ENCODE results near the gene DBX1. TPM values are rescaled to one million over a fixed set of nuclear protein-coding genes. Genes with fewer than 3 reads are reported as not detected.
"Not testable (repeated sequence)": the region's sequence is repeated elsewhere in the genome, so short reads cannot be mapped to it uniquely, and the experiment has no call there.

Gene DBX1
- total and polyA plus RNA-seq, 4 donors = not detected

DNA sequence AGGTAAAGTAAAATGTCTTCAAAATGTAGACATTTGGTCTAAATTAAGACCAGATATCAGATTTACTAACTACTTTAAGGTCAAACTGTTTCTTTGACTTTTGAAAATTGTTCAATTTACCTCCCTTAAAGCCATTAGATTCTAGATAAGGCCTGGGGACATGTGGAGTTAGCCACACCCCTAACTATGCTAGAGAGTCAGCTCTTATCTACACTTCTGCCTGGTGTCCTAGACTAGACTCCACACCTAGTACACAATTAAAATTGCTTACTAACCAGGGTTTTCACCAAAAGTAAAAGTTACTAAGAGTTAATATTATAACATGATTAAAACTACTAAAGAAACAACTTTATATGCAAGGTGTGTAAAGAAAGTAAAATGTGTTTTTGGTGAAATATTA is 43.6 kb upstream of the DBX1 start:
- no peak for DNase-seq (ENCODE audit: low spot score)
- no peaks in the 10 kb centered on the region for H3K36me3 ChIP-seq (ENCODE audit: control insufficient read depth in 4 of 4, insufficient read depth in 3 of 4, low read depth in 1 of 4, low read length in 3 of 4)
- no peak overlapping the region for H3K4me3 ChIP-seq (ENCODE audit: low read depth in 1 of 3, low read length in 3 of 3)
- H3K27ac ChIP-seq (ENCODE audit: low read depth in 1 of 2, low read length in 2 of 2) = no peak overlapping the region
- H3K9ac ChIP-seq (ENCODE audit: low read depth in 1 of 2, low read length in 2 of 2) = no peak overlapping the region
- peaks cover 0 to 4% (median 3%) of the 10 kb centered on the region in 4 donors for H3K4me1 ChIP-seq (ENCODE audit: control insufficient read depth in 4 of 4, insufficient read depth in 4 of 4, low read length in 3 of 4)
- peaks cover 0 to 17% (median 3%) of the 10 kb centered on the region in 4 donors for H3K27me3 ChIP-seq (ENCODE audit: control insufficient read depth in 4 of 4, insufficient read depth in 4 of 4, low read length in 3 of 4)
- TF ChIP-seq RXRA (IDR thresholded peaks at IDR 0.05) = no peak
- TF ChIP-seq EGR1 (IDR thresholded peaks at IDR 0.05; ENCODE audit: low read depth in 2 of 2) = no peak
- TF ChIP-seq HNF4G (IDR thresholded peaks at IDR 0.05) = no peak
- H3K9me3 ChIP-seq (ENCODE audit: control insufficient read depth in 4 of 4, low read length in 3 of 4) = no peaks in the 10 kb centered on the region

DNA sequence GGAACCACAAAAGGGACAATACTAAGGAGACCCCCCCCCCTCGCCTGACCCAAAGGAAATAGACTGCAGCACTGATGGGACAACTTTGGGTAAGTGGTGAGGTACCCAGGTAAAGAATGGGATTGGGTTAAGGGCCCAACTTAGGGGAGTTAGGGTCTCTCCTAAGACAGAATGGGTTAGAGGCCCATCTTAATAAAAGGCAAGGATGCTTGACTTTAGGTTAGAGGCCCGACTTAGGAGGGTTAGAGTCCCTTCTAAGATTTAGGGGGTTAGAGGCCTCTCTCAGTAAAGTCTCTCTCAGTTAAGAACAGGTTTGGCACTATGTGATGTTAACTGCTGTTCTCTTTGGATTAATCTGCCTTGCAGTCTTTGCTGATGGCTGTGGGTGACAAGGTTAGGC is 41.0 kb upstream of the DBX1 start:
- TF ChIP-seq NR2F2 (IDR thresholded peaks at IDR 0.05) = no peak
- TF ChIP-seq FOXA2 (IDR thresholded peaks at IDR 0.05) = no peak
- TF ChIP-seq, protein P1, sequence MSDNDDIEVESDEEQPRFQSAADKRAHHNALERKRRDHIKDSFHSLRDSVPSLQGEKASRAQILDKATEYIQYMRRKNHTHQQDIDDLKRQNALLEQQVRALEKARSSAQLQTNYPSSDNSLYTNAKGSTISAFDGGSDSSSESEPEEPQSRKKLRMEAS (IDR thresholded peaks at IDR 0.05) = no peak
- TF ChIP-seq EGR1 (IDR thresholded peaks at IDR 0.05; ENCODE audit: low read depth in 2 of 2) = no peak
- TF ChIP-seq GABPA (IDR thresholded peaks at IDR 0.05 in 1 of 2, conservative IDR thresholded peaks at IDR 0.05 in 1 of 2) = no peak
- no peak for TF ChIP-seq JUND (IDR thresholded peaks at IDR 0.05)
- TF ChIP-seq SP1 (IDR thresholded peaks at IDR 0.05) = no peak
- no peak for TF ChIP-seq RAD21 (IDR thresholded peaks at IDR 0.05)
- TF ChIP-seq, protein P2, sequence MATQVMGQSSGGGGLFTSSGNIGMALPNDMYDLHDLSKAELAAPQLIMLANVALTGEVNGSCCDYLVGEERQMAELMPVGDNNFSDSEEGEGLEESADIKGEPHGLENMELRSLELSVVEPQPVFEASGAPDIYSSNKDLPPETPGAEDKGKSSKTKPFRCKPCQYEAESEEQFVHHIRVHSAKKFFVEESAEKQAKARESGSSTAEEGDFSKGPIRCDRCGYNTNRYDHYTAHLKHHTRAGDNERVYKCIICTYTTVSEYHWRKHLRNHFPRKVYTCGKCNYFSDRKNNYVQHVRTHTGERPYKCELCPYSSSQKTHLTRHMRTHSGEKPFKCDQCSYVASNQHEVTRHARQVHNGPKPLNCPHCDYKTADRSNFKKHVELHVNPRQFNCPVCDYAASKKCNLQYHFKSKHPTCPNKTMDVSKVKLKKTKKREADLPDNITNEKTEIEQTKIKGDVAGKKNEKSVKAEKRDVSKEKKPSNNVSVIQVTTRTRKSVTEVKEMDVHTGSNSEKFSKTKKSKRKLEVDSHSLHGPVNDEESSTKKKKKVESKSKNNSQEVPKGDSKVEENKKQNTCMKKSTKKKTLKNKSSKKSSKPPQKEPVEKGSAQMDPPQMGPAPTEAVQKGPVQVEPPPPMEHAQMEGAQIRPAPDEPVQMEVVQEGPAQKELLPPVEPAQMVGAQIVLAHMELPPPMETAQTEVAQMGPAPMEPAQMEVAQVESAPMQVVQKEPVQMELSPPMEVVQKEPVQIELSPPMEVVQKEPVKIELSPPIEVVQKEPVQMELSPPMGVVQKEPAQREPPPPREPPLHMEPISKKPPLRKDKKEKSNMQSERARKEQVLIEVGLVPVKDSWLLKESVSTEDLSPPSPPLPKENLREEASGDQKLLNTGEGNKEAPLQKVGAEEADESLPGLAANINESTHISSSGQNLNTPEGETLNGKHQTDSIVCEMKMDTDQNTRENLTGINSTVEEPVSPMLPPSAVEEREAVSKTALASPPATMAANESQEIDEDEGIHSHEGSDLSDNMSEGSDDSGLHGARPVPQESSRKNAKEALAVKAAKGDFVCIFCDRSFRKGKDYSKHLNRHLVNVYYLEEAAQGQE (IDR thresholded peaks at IDR 0.05) = no peak
- Histone ChIP-seq H3K27me3 (ENCODE audit: control insufficient read depth in 4 of 4, insufficient read depth in 4 of 4, low read length in 3 of 4) (peaks cover 0 to 3% (median 0%) of the 10 kb centered on the region in 4 donors), H3K4me1 (ENCODE audit: control insufficient read depth in 4 of 4, insufficient read depth in 4 of 4, low read length in 3 of 4) (no peaks in the 10 kb centered on the region), H3K4me3 (ENCODE audit: low read depth in 1 of 3, low read length in 3 of 3) (no peak overlapping the region), H3K27ac (ENCODE audit: low read depth in 1 of 2, low read length in 2 of 2) (no peak overlapping the region), H3K9me3 (ENCODE audit: control insufficient read depth in 4 of 4, low read length in 3 of 4) (no peaks in the 10 kb centered on the region), H3K9ac (ENCODE audit: low read depth in 1 of 2, low read length in 2 of 2) (no peak overlapping the region), H3K36me3 (ENCODE audit: control insufficient read depth in 4 of 4, insufficient read depth in 3 of 4, low read depth in 1 of 4, low read length in 3 of 4) (no peaks in the 10 kb centered on the region)
- 30% methylated on average over 2 of the region's 2 CpGs for WGBS
- DNase-seq (ENCODE audit: low spot score) = no peak

DNA sequence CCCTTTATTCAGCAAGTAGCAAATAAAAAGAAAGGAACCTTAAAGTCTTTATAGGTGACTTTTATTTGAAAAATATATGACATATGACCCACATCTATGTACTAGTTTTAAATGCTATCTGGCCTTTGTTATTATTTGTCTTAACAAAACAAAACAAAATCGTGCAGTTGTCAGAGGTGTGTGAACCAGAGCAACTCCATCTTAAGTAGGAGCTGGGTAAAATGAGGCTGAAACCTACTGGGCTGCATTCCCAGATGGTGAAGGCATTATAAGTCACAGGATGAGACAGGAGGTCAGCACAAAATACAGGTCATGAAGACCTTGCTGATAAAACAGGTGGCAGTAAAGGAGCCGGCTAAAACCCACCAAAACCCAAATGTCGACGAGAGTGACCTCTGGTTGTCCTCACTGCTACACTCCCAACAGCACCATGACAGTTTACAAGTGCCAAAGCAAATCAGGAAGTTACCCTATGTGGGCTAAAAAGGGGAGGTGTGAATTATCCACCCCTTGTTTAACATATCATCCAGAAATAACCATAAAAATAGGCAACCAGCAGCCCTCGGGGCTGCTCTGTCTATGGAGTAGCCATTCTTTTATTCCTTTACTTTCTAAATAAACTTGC is 40.2 kb upstream of the DBX1 start:
- H3K4me1 ChIP-seq (ENCODE audit: control insufficient read depth in 4 of 4, insufficient read depth in 4 of 4, low read length in 3 of 4); H3K4me3 ChIP-seq (ENCODE audit: low read depth in 1 of 3, low read length in 3 of 3); H3K9me3 ChIP-seq (ENCODE audit: control insufficient read depth in 4 of 4, low read length in 3 of 4); H3K27ac ChIP-seq (ENCODE audit: low read depth in 1 of 2, low read length in 2 of 2); H3K9ac ChIP-seq (ENCODE audit: low read depth in 1 of 2, low read length in 2 of 2); H3K27me3 ChIP-seq (ENCODE audit: control insufficient read depth in 4 of 4, insufficient read depth in 4 of 4, low read length in 3 of 4); H3K36me3 ChIP-seq (ENCODE audit: control insufficient read depth in 4 of 4, insufficient read depth in 3 of 4, low read depth in 1 of 4, low read length in 3 of 4); DNase-seq (ENCODE audit: low spot score): not testable (repeated sequence)
- 39% methylated on average over 5 of the region's 5 CpGs for WGBS
